ENCODE data around the gene STN1.

The STN1 gene

GRCh38 chr10:103918053-103918846, at the start of gene STN1:
STN1 (minus strand) TSS chr10:103918184; CDS start chr10:103917594, 590 bp downstream.
- peak; percentile 73 to 99 (median 97) for DNase-seq

- DNase-seq: peak in 10 of 56 donors; percentile 24 to 63 (median 51)
These were observed 49.6 kb upstream of the STN1 start for GRCh38 chr10:103967448-103968071.

GRCh38 chr10:103966671-103967447, 48.9 kb upstream of the STN1 start, which contains the start of gene SLK:
SLK (plus strand) TSS chr10:103967140; CDS start chr10:103967746, 606 bp downstream.
- DNase-seq: peak in 53 of 56 donors; percentile 30 to 90 (median 73)

- no peak for DNase-seq
These were observed 42.1 kb upstream of the STN1 start for GRCh38 chr10:103960103-103960502.

GRCh38 chr10:103958996-103959395, 41.0 kb upstream of the STN1 start:
- DNase-seq: no peak

GRCh38 chr10:103954543-103954942, 36.6 kb upstream of the STN1 start:
- no peak for DNase-seq

GRCh38 chr10:103951942-103952341, 34.0 kb upstream of the STN1 start:
- no peak for DNase-seq

GRCh38 chr10:103951183-103951582, 33.2 kb upstream of the STN1 start:
- no peak for DNase-seq

- DNase-seq: no peak
These were observed 31.7 kb upstream of the STN1 start for GRCh38 chr10:103949728-103950127.

GRCh38 chr10:103947799-103948516, 30.0 kb upstream of the STN1 start:
- DNase-seq: no peak

- peak in 3 of 56 donors; percentile 1 to 17 (median 2) for DNase-seq
These were observed 24.9 kb upstream of the STN1 start for GRCh38 chr10:103942866-103943265.

GRCh38 chr10:103941801-103942200, 23.8 kb upstream of the STN1 start:
- no peak for DNase-seq

- no peak for DNase-seq
These were observed 21.5 kb upstream of the STN1 start for GRCh38 chr10:103939522-103939921.

- DNase-seq: peak in 43 of 56 donors; percentile 2 to 68 (median 28)
These were observed 18.0 kb upstream of the STN1 start for GRCh38 chr10:103936022-103936421.

- DNase-seq: no peak
These were observed 16.3 kb upstream of the STN1 start for GRCh38 chr10:103934308-103934707.

GRCh38 chr10:103933557-103934121, 15.7 kb upstream of the STN1 start:
- peak in 50 of 56 donors; percentile 14 to 83 (median 55) for DNase-seq

- no peak for DNase-seq
These were observed 15.0 kb upstream of the STN1 start for GRCh38 chr10:103932971-103933370.

- DNase-seq: no peak
These were observed 14.3 kb upstream of the STN1 start for GRCh38 chr10:103932271-103932670.

GRCh38 chr10:103931603-103932002, 13.6 kb upstream of the STN1 start:
- no peak for DNase-seq

- no peak for DNase-seq
These were observed 12.9 kb upstream of the STN1 start for GRCh38 chr10:103930881-103931280.

- no peak for DNase-seq
These were observed 12.5 kb upstream of the STN1 start for GRCh38 chr10:103930449-103930848.
